ENCODE measurements around the gene PLCH1. TPM values are rescaled to one million over a fixed set of nuclear protein-coding genes. Genes with fewer than 3 reads are reported as not detected.

Gene PLCH1
- total and polyA plus RNA-seq, 2 donors (not counting 1 experiment from before 2014, with no cell fraction given), result 0.27 TPM; not detected in 1

DNA sequence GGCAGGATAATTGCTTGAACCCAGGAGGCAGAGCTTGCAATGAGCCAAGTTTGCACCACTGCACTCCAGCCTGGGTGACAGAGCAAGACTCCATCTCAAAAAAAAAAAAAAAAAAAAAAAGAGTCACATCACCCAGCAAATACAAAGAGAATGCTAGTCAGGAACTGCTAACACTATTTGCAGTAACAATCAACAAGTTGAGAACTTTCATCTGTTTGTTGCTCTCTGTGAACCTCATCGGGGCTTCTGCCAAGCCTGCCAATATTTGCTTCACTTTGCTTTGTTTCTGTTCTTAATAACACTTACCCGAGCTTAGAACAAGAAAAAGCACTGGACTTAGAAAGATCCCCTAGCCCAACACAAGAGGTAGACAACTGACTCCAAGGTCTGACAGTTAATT, 76.9 kb downstream of the PLCH1 start:
- intact Hi-C loops (cut with micrococcal nuclease), result no loop called here
- Histone ChIP-seq H3K9me3 (ENCODE audit: control extremely low read depth in 1 of 3, control insufficient read depth in 2 of 3, insufficient read depth in 1 of 3, low read length in 2 of 3) (no peaks in the 10 kb centered on the region), H3K27me3 (replicated peaks in 1 of 4; ENCODE audit: control extremely low read depth in 1 of 4, control insufficient read depth in 3 of 4, insufficient read depth in 4 of 4, low read length in 3 of 4) (no peaks in the 10 kb centered on the region), H2AFZ (ENCODE audit: insufficient read depth, low read depth, low read length, poor library complexity, severe bottlenecking) (no peak overlapping the region), H3K36me3 (replicated peaks in 1 of 2; ENCODE audit: control extremely low read depth in 1 of 2, control insufficient read depth in 1 of 2, extremely low read depth in 1 of 2, insufficient read depth in 2 of 2, low read length in 1 of 2) (no peaks in the 10 kb centered on the region), H3K4me3 (ENCODE audit: control extremely low read depth in 1 of 5, extremely low read depth in 1 of 5, insufficient read depth in 1 of 5, low read depth in 2 of 5, low read length in 4 of 5) (no peak overlapping the region), H4K20me1 (ENCODE audit: control insufficient read depth, insufficient read depth, low read length, poor library complexity, severe bottlenecking) (no peaks in the 10 kb centered on the region), H3K27ac (ENCODE audit: low read length in 2 of 2) (no peak overlapping the region), H3K4me2 (replicated peaks; ENCODE audit: low read depth, low read length, poor library complexity, severe bottlenecking) (no peak overlapping the region), H3K79me2 (ENCODE audit: control insufficient read depth, insufficient read depth, low read length) (no peaks in the 10 kb centered on the region), H3K4me1 (ENCODE audit: control insufficient read depth in 2 of 2, insufficient read depth in 2 of 2, low read length in 2 of 2) (no peaks in the 10 kb centered on the region), H3K9ac (ENCODE audit: low read length) (no peak overlapping the region)
- Mint-ChIP-seq H3K4me3 (no peak overlapping the region), H3K9me3 (ENCODE audit: insufficient read depth) (no peaks in the 10 kb centered on the region), H3K4me1 (no peaks in the 10 kb centered on the region), H3K27ac (no peak overlapping the region), H3K27me3 (no peaks in the 10 kb centered on the region)
- no peak for DNase-seq
- TF ChIP-seq, protein P1, sequence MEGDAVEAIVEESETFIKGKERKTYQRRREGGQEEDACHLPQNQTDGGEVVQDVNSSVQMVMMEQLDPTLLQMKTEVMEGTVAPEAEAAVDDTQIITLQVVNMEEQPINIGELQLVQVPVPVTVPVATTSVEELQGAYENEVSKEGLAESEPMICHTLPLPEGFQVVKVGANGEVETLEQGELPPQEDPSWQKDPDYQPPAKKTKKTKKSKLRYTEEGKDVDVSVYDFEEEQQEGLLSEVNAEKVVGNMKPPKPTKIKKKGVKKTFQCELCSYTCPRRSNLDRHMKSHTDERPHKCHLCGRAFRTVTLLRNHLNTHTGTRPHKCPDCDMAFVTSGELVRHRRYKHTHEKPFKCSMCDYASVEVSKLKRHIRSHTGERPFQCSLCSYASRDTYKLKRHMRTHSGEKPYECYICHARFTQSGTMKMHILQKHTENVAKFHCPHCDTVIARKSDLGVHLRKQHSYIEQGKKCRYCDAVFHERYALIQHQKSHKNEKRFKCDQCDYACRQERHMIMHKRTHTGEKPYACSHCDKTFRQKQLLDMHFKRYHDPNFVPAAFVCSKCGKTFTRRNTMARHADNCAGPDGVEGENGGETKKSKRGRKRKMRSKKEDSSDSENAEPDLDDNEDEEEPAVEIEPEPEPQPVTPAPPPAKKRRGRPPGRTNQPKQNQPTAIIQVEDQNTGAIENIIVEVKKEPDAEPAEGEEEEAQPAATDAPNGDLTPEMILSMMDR (IDR thresholded peaks at IDR 0.05), result no peak
- TF ChIP-seq EZH2 (IDR thresholded peaks at IDR 0.05; ENCODE audit: borderline replicate concordance, insufficient read depth, low read depth, low read length, poor library complexity, severe bottlenecking), result no peak
- ChIA-PET CTCF (no interaction called here), POLR2A (no interaction called here)
- WGBS (ENCODE audit: insufficient coverage), result 70% methylated on average over 2 of the region's 2 CpGs
- no peak for ATAC-seq (ENCODE audit: low read depth)

DNA sequence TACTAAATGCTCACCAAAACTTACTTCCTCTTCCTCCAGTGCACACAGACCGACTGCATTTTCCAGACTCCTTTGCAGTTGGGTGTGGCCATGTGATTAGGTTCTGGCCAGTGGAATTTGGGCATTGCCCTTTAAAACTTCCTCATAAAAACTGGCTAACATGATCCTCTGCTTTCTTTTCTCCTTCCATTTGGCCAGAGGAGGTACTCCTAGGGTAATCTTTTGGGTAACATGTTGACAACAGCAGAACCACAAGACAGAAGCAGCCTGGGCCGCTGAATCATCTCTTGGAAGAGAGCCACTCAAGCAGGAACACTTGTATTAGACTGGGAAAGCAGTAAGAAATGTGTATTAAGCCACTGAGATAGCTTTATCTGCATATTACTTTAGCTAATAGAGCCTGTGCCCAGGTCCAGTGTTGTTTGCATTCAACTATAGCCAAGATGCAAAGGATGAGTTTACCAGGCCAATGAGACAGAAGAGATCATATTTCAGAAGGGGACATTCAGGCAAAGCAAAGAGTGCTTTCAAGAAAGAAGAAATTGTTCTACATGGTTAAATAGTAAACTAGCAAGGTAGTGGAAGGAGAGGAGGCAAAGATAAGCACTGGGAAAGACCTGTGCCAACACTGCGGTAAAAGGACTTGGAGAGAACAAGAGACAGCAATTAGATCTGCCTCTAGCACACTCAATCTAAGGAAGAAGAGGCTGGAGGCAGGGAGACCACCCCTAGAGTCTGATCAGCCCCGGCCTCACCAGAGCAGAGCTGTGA, 79.8 kb downstream of the PLCH1 start:
- Histone ChIP-seq H3K4me1 (ENCODE audit: control insufficient read depth in 2 of 2, insufficient read depth in 2 of 2, low read length in 2 of 2) (no peaks in the 10 kb centered on the region), H3K27me3 (replicated peaks in 1 of 4; ENCODE audit: control extremely low read depth in 1 of 4, control insufficient read depth in 3 of 4, insufficient read depth in 4 of 4, low read length in 3 of 4) (no peaks in the 10 kb centered on the region), H3K4me3 (ENCODE audit: control extremely low read depth in 1 of 5, extremely low read depth in 1 of 5, insufficient read depth in 1 of 5, low read depth in 2 of 5, low read length in 4 of 5) (no peak overlapping the region), H3K4me2 (replicated peaks; ENCODE audit: low read depth, low read length, poor library complexity, severe bottlenecking) (no peak overlapping the region), H3K79me2 (ENCODE audit: control insufficient read depth, insufficient read depth, low read length) (no peaks in the 10 kb centered on the region), H3K9ac (ENCODE audit: low read length) (no peak overlapping the region), H4K20me1 (ENCODE audit: control insufficient read depth, insufficient read depth, low read length, poor library complexity, severe bottlenecking) (no peaks in the 10 kb centered on the region), H3K36me3 (replicated peaks in 1 of 2; ENCODE audit: control extremely low read depth in 1 of 2, control insufficient read depth in 1 of 2, extremely low read depth in 1 of 2, insufficient read depth in 2 of 2, low read length in 1 of 2) (no peaks in the 10 kb centered on the region), H3K9me3 (ENCODE audit: control extremely low read depth in 1 of 3, control insufficient read depth in 2 of 3, insufficient read depth in 1 of 3, low read length in 2 of 3) (no peaks in the 10 kb centered on the region), H3K27ac (ENCODE audit: low read length in 2 of 2) (no peak overlapping the region), H2AFZ (ENCODE audit: insufficient read depth, low read depth, low read length, poor library complexity, severe bottlenecking) (no peak overlapping the region)
- POLR2A ChIA-PET, result interaction anchor here (0.6 kb wide), 1 partner anchor 9 kb away, joined by 9 read pairs; no protein-coding TSS in a partner anchor
- DNase-seq (no peak), ATAC-seq (ENCODE audit: low read depth) (no peak)
- intact Hi-C loops (cut with micrococcal nuclease), result no loop called here
- Mint-ChIP-seq H3K9me3 (ENCODE audit: insufficient read depth) (no peaks in the 10 kb centered on the region), H3K4me3 (no peak overlapping the region), H3K4me1 (no peaks in the 10 kb centered on the region), H3K27ac (no peak overlapping the region), H3K27me3 (no peaks in the 10 kb centered on the region)
- WGBS (ENCODE audit: insufficient coverage), result 100% methylated on average over 1 of the region's 4 CpGs
- no peak for TF ChIP-seq EZH2 (IDR thresholded peaks at IDR 0.05; ENCODE audit: borderline replicate concordance, insufficient read depth, low read depth, low read length, poor library complexity, severe bottlenecking)
- TF ChIP-seq, protein P1 (IDR thresholded peaks at IDR 0.05), result no peak
- CTCF ChIA-PET, result no interaction called here

Measured in B cell (primary cell).